Measurements from ENCODE around the gene PRSS22. TPM values are rescaled to one million over a fixed set of nuclear protein-coding genes. Genes with fewer than 3 reads are reported as not detected.

Gene PRSS22
- total RNA-seq, 1 donor from 2014 or later = 23.3 TPM

- peaks cover 14% of the 10 kb centered on the region for H3K27me3 Mint-ChIP-seq
- H3K4me1 Mint-ChIP-seq (ENCODE audit: low read depth) = no peaks in the 10 kb centered on the region
- no peak for DNase-seq (ENCODE audit: low spot score, unreplicated experiment)
- no peak overlapping the region for H3K4me3 Mint-ChIP-seq (ENCODE audit: low read depth)
- no peaks in the 10 kb centered on the region for H3K9me3 Mint-ChIP-seq (ENCODE audit: low read depth)
- H3K27ac Mint-ChIP-seq = no peak overlapping the region
- TF ChIP-seq CTCF (IDR thresholded peaks at IDR 0.05; ENCODE audit: unreplicated experiment) = no peak
- no peaks in the 10 kb centered on the region for H3K36me3 Mint-ChIP-seq (ENCODE audit: insufficient read depth)
Measured at GRCh38 chr16:2814551-2815298, 43.2 kb downstream of the PRSS22 start.

GRCh38 chr16:2813771-2814221 is 44.2 kb downstream of the PRSS22 start:
- Mint-ChIP-seq H3K9me3 (ENCODE audit: low read depth) (peaks cover 5% of the 10 kb centered on the region), H3K27ac (no peak overlapping the region), H3K4me3 (ENCODE audit: low read depth) (no peak overlapping the region), H3K4me1 (ENCODE audit: low read depth) (no peaks in the 10 kb centered on the region), H3K36me3 (ENCODE audit: insufficient read depth) (no peaks in the 10 kb centered on the region), H3K27me3 (peaks cover 23% of the 10 kb centered on the region)
- TF ChIP-seq CTCF (IDR thresholded peaks at IDR 0.05; ENCODE audit: unreplicated experiment) = no peak
- no peak for DNase-seq (ENCODE audit: low spot score, unreplicated experiment)

- no peak for TF ChIP-seq CTCF (IDR thresholded peaks at IDR 0.05; ENCODE audit: unreplicated experiment)
- Mint-ChIP-seq H3K27me3 (peaks cover 24% of the 10 kb centered on the region), H3K36me3 (ENCODE audit: insufficient read depth) (no peaks in the 10 kb centered on the region), H3K27ac (no peak overlapping the region), H3K9me3 (ENCODE audit: low read depth) (peaks cover 5% of the 10 kb centered on the region), H3K4me1 (ENCODE audit: low read depth) (no peaks in the 10 kb centered on the region), H3K4me3 (ENCODE audit: low read depth) (no peak overlapping the region)
- DNase-seq (ENCODE audit: low spot score, unreplicated experiment) = no peak
Measured at GRCh38 chr16:2811703-2812471, 46.1 kb downstream of the PRSS22 start.

GRCh38 chr16:2810651-2811050 is 47.3 kb downstream of the PRSS22 start:
- H3K27ac Mint-ChIP-seq = no peak overlapping the region
- H3K4me3 Mint-ChIP-seq (ENCODE audit: low read depth) = no peak overlapping the region
- DNase-seq (ENCODE audit: low spot score, unreplicated experiment) = no peak
- no peak for TF ChIP-seq CTCF (IDR thresholded peaks at IDR 0.05; ENCODE audit: unreplicated experiment)
- no peaks in the 10 kb centered on the region for H3K36me3 Mint-ChIP-seq (ENCODE audit: insufficient read depth)
- H3K4me1 Mint-ChIP-seq (ENCODE audit: low read depth) = no peaks in the 10 kb centered on the region
- H3K9me3 Mint-ChIP-seq (ENCODE audit: low read depth) = peaks cover 5% of the 10 kb centered on the region
- peaks cover 24% of the 10 kb centered on the region for H3K27me3 Mint-ChIP-seq

- peaks cover 29% of the 10 kb centered on the region for H3K27me3 Mint-ChIP-seq
- peaks cover 7% of the 10 kb centered on the region for H3K9me3 Mint-ChIP-seq (ENCODE audit: low read depth)
- H3K4me1 Mint-ChIP-seq (ENCODE audit: low read depth) = no peaks in the 10 kb centered on the region
- no peak overlapping the region for H3K27ac Mint-ChIP-seq
- no peaks in the 10 kb centered on the region for H3K36me3 Mint-ChIP-seq (ENCODE audit: insufficient read depth)
- TF ChIP-seq CTCF (IDR thresholded peaks at IDR 0.05; ENCODE audit: unreplicated experiment) = no peak
- no peak overlapping the region for H3K4me3 Mint-ChIP-seq (ENCODE audit: low read depth)
- no peak for DNase-seq (ENCODE audit: low spot score, unreplicated experiment)
Measured at GRCh38 chr16:2809149-2809760, 48.7 kb downstream of the PRSS22 start.

Measured in progenitor cell of endocrine pancreas (in vitro differentiated cells).